Colonic mucosa (tissue), 4 donors: ENCODE data around the gene LHX6. TPM values are rescaled to one million over a fixed set of nuclear protein-coding genes. Genes with fewer than 3 reads are reported as not detected.

ENCODE experiments used
- DNase-seq: peaks from one replicate; pipeline ENCODE4 v3.0.0-alpha.2; 2020
- H3K27ac ChIP-seq: fragments of 200-600 bp; one replicate; pipeline ENCODE4 v1.8.0; 2021
- H3K27me3 ChIP-seq: fragments of 200-600 bp; one replicate; pipeline ENCODE4 v1.8.0; 2021
- H3K36me3 ChIP-seq: fragments of 200-600 bp; one replicate; pipeline ENCODE4 v1.8.0; 2021
- H3K4me1 ChIP-seq: fragments of 200-600 bp; one replicate; pipeline ENCODE4 v1.8.0; 2021; ENCODE audit warnings: mild to moderate bottlenecking
- H3K4me3 ChIP-seq: fragments of 200-600 bp; one replicate; pipeline ENCODE4 v1.8.0; 2021
- H3K9ac ChIP-seq, 2 donors: one replicate each; pipeline ENCODE4 v1.7.0; 2013; ENCODE audit warnings: control low read depth in 2 of 2, low read depth in 2 of 2, low read length in 2 of 2
- H3K9me3 ChIP-seq: fragments of 200-600 bp; one replicate; pipeline ENCODE4 v1.8.0; 2021
- CTCF ChIP-seq: fragments of 200-600 bp; IDR thresholded peaks from one replicate; pipeline ENCODE4 v1.8.0; 2022; ENCODE audit warnings: antibody characterized with exemption, mild to moderate bottlenecking
- intact Hi-C: fragments of 100-400 bp; cut with DNase I; formaldehyde crosslinking; loops from one replicate; pipeline ENCODE4 v1.14.1; 2022
- total RNA-seq, 2 donors: library from RNA; stranded (reverse); fragmentation: NEBNext Ultra II Directional in 1 of 2; extraction: Animal tissue kit (Norgen Biotek cat#: 25700) in 1 of 2; gene quantifications; one replicate each; pipeline ENCODE4 v1.2.1, GENCODE V29; 2021
- donor health status: healthy.
- donor health status: DM: no; HTN: no; CAD: no.
- donor health status: DM: no; HTN: no; CAD: no.

The LHX6 gene
- total RNA-seq, 2 donors from 2014 or later = 1.1 to 1.2 TPM

GRCh38 chr9:122221183-122221811 is 7.5 kb downstream of the LHX6 start:
- Histone ChIP-seq H3K4me3 (no peak overlapping the region), H3K27ac (no peak overlapping the region), H3K27me3 (peaks cover 88% of the 10 kb centered on the region), H3K9ac (no peak overlapping the region), H3K36me3 (no peaks in the 10 kb centered on the region), H3K4me1 (peaks cover 4% of the 10 kb centered on the region), H3K9me3 (no peaks in the 10 kb centered on the region)
- no peak for DNase-seq
- intact Hi-C loops = no loop called here
- no peak for TF ChIP-seq CTCF

- TF ChIP-seq CTCF = no peak
These were observed 8.0 kb downstream of the LHX6 start for GRCh38 chr9:122220673-122221182.

GRCh38 chr9:122219856-122220672 is 8.7 kb downstream of the LHX6 start:
- TF ChIP-seq CTCF = no peak
- Histone ChIP-seq H3K36me3 (no peaks in the 10 kb centered on the region), H3K4me1 (peaks cover 4% of the 10 kb centered on the region), H3K4me3 (no peak overlapping the region), H3K27ac (no peak overlapping the region), H3K27me3 (peaks cover 84% of the 10 kb centered on the region), H3K9ac (no peak overlapping the region), H3K9me3 (no peaks in the 10 kb centered on the region)
- DNase-seq = no peak
- intact Hi-C loops = no loop called here

More at GRCh38 chr9:122220673-122221182, 8.0 kb downstream of the LHX6 start:
- Histone ChIP-seq H3K36me3 (no peaks in the 10 kb centered on the region), H3K9me3 (no peaks in the 10 kb centered on the region), H3K27ac (no peak overlapping the region), H3K4me3 (no peak overlapping the region), H3K9ac (no peak overlapping the region), H3K4me1 (peaks cover 4% of the 10 kb centered on the region), H3K27me3 (peaks cover 85% of the 10 kb centered on the region)
- no peak for DNase-seq
- intact Hi-C loops = no loop called here

GRCh38 chr9:122218935-122219855 is 9.6 kb downstream of the LHX6 start:
- no peak overlapping the region for H3K9ac ChIP-seq
- H3K36me3 ChIP-seq = no peaks in the 10 kb centered on the region
- H3K9me3 ChIP-seq = no peaks in the 10 kb centered on the region
- no peak overlapping the region for H3K4me3 ChIP-seq
- peaks cover 84% of the 10 kb centered on the region for H3K27me3 ChIP-seq
- TF ChIP-seq CTCF = no peak
- H3K4me1 ChIP-seq = peaks cover 4% of the 10 kb centered on the region
- no peak overlapping the region for H3K27ac ChIP-seq
- DNase-seq = no peak
- intact Hi-C loops = no loop called here
